GM12892 (cell line): Measurements from ENCODE around the gene FAM200A.

Source experiments
- POLR2A ChIP-seq: IDR thresholded peaks from 2 replicates; pipeline ENCODE4 v1.6.1; 2011; ENCODE audit warnings: low read depth, low read length, control low read depth
- POLR2AphosphoS5 ChIP-seq: IDR thresholded peaks from 2 replicates; pipeline ENCODE4 v1.6.1; 2011; ENCODE audit warnings: low read depth, low read length, control low read depth
- TAF1 ChIP-seq: IDR thresholded peaks from 2 replicates; pipeline ENCODE4 v1.6.1; 2011; ENCODE audit warnings: low read depth, mild to moderate bottlenecking, control low read depth, low read length, borderline replicate concordance

GRCh38 chr7:99594948-99595745 is 43.2 kb upstream of the FAM200A start:
- TF ChIP-seq TAF1 (no peak), POLR2AphosphoS5 (no peak), POLR2A (no peak)
